Colonic mucosa (tissue), 4 donors: ENCODE data around the gene CNOT1. TPM values are rescaled to one million over a fixed set of nuclear protein-coding genes. Genes with fewer than 3 reads are reported as not detected.

ENCODE experiments used
- DNase-seq: peaks from one replicate; pipeline ENCODE4 v3.0.0-alpha.2; 2020
- H3K27ac ChIP-seq: fragments of 200-600 bp; one replicate; pipeline ENCODE4 v1.8.0; 2021
- H3K27me3 ChIP-seq: fragments of 200-600 bp; one replicate; pipeline ENCODE4 v1.8.0; 2021
- H3K36me3 ChIP-seq: fragments of 200-600 bp; one replicate; pipeline ENCODE4 v1.8.0; 2021
- H3K4me1 ChIP-seq: fragments of 200-600 bp; one replicate; pipeline ENCODE4 v1.8.0; 2021; ENCODE audit warnings: mild to moderate bottlenecking
- H3K4me3 ChIP-seq: fragments of 200-600 bp; one replicate; pipeline ENCODE4 v1.8.0; 2021
- H3K9ac ChIP-seq, 2 donors: one replicate each; pipeline ENCODE4 v1.7.0; 2013; ENCODE audit warnings: control low read depth in 2 of 2, low read depth in 2 of 2, low read length in 2 of 2
- H3K9me3 ChIP-seq: fragments of 200-600 bp; one replicate; pipeline ENCODE4 v1.8.0; 2021
- CTCF ChIP-seq: fragments of 200-600 bp; IDR thresholded peaks from one replicate; pipeline ENCODE4 v1.8.0; 2022; ENCODE audit warnings: antibody characterized with exemption, mild to moderate bottlenecking
- intact Hi-C: fragments of 100-400 bp; cut with DNase I; formaldehyde crosslinking; loops from one replicate; pipeline ENCODE4 v1.14.1; 2022
- total RNA-seq, 2 donors: library from RNA; stranded (reverse); fragmentation: NEBNext Ultra II Directional in 1 of 2; extraction: Animal tissue kit (Norgen Biotek cat#: 25700) in 1 of 2; gene quantifications; one replicate each; pipeline ENCODE4 v1.2.1, GENCODE V29; 2021
- donor health status: healthy.
- donor health status: DM: no; HTN: no; CAD: no.
- donor health status: DM: no; HTN: no; CAD: no.

The CNOT1 gene
- total RNA-seq, 2 donors from 2014 or later = 237 to 268 TPM

GRCh38 chr16:58563775-58564174 lies 65.9 kb downstream of the CNOT1 start:
- Histone ChIP-seq H3K27ac (no peak overlapping the region), H3K4me3 (no peak overlapping the region), H3K4me1 (no peaks in the 10 kb centered on the region), H3K36me3 (peaks cover 9% of the 10 kb centered on the region), H3K27me3 (no peaks in the 10 kb centered on the region), H3K9me3 (no peaks in the 10 kb centered on the region), H3K9ac (no peak overlapping the region)
- no peak for TF ChIP-seq CTCF
- intact Hi-C loops = no loop called here
- DNase-seq = no peak

GRCh38 chr16:58563235-58563634 lies 66.4 kb downstream of the CNOT1 start:
- no peaks in the 10 kb centered on the region for H3K4me1 ChIP-seq
- H3K9ac ChIP-seq = no peak overlapping the region
- intact Hi-C loops = no loop called here
- peaks cover 9% of the 10 kb centered on the region for H3K36me3 ChIP-seq
- no peak overlapping the region for H3K27ac ChIP-seq
- no peaks in the 10 kb centered on the region for H3K9me3 ChIP-seq
- no peaks in the 10 kb centered on the region for H3K27me3 ChIP-seq
- no peak overlapping the region for H3K4me3 ChIP-seq
- no peak for DNase-seq
- no peak for TF ChIP-seq CTCF

GRCh38 chr16:58556678-58557077 lies 72.9 kb downstream of the CNOT1 start:
- H3K9me3 ChIP-seq = no peaks in the 10 kb centered on the region
- no peaks in the 10 kb centered on the region for H3K27me3 ChIP-seq
- no peak for DNase-seq
- H3K36me3 ChIP-seq = peaks cover 40% of the 10 kb centered on the region
- no peak overlapping the region for H3K9ac ChIP-seq
- no peak for TF ChIP-seq CTCF
- no peak overlapping the region for H3K27ac ChIP-seq
- H3K4me3 ChIP-seq = no peak overlapping the region
- intact Hi-C loops = no loop called here
- no peaks in the 10 kb centered on the region for H3K4me1 ChIP-seq

GRCh38 chr16:58551496-58551895 lies 78.1 kb downstream of the CNOT1 start:
- Histone ChIP-seq H3K4me1 (no peaks in the 10 kb centered on the region), H3K9ac (no peak overlapping the region), H3K4me3 (no peak overlapping the region), H3K36me3 (peaks cover 59% of the 10 kb centered on the region), H3K27ac (no peak overlapping the region), H3K27me3 (no peaks in the 10 kb centered on the region), H3K9me3 (no peaks in the 10 kb centered on the region)
- intact Hi-C loops = no loop called here
- no peak for DNase-seq
- no peak for TF ChIP-seq CTCF

- Histone ChIP-seq H3K4me1 (no peaks in the 10 kb centered on the region), H3K4me3 (no peak overlapping the region), H3K27me3 (no peaks in the 10 kb centered on the region), H3K9me3 (no peaks in the 10 kb centered on the region), H3K9ac (no peak overlapping the region), H3K36me3 (peaks cover 50% of the 10 kb centered on the region), H3K27ac (no peak overlapping the region)
- no peak for TF ChIP-seq CTCF
- no peak for DNase-seq
- intact Hi-C loops = no loop called here
Observed at GRCh38 chr16:58548378-58548777, 81.2 kb downstream of the CNOT1 start.

- TF ChIP-seq CTCF = no peak
- H3K9ac ChIP-seq = no peak overlapping the region
- intact Hi-C loops = no loop called here
Observed at GRCh38 chr16:58543685-58544084, 85.9 kb downstream of the CNOT1 start.

More at GRCh38 chr16:58543685-58544084, 85.9 kb downstream of the CNOT1 start:
- H3K27ac ChIP-seq = no peak overlapping the region
- no peaks in the 10 kb centered on the region for H3K27me3 ChIP-seq
- H3K4me1 ChIP-seq = no peaks in the 10 kb centered on the region
- no peaks in the 10 kb centered on the region for H3K9me3 ChIP-seq
- no peak for DNase-seq
- peaks cover 34% of the 10 kb centered on the region for H3K36me3 ChIP-seq
- no peak overlapping the region for H3K4me3 ChIP-seq
